AG10803 (cell line): Measurements from ENCODE around the gene WIF1.
A peak's percentile ranks its signal among the peaks of the same experiment; 100 is the strongest.

ENCODE experiments used
- DNase-seq: peaks from one replicate; pipeline ENCODE4 v3.0.0; 2010; ENCODE audit warnings: low read depth
- H3K4me3 ChIP-seq: 2 replicates; pipeline ENCODE4 v1.5.1; 2011; ENCODE audit warnings: mild to moderate bottlenecking, low read length, control low read depth
- CTCF ChIP-seq: conservative IDR thresholded peaks from 2 replicates; pipeline ENCODE4 v1.5.1; 2011; ENCODE audit warnings: mild to moderate bottlenecking, low read length, control low read depth, inconsistent platforms

Gene WIF1

GRCh38 chr12:65016881-65017650 is 104.0 kb downstream of the WIF1 start:
- TF ChIP-seq CTCF, result no peak
- no peak overlapping the region for H3K4me3 ChIP-seq

GRCh38 chr12:65015850-65016249 is 105.3 kb downstream of the WIF1 start:
- DNase-seq, result no peak
- no peak for TF ChIP-seq CTCF

More at GRCh38 chr12:65016881-65017650, 104.0 kb downstream of the WIF1 start:
- no peak for DNase-seq

GRCh38 chr12:65014504-65015271 is 106.4 kb downstream of the WIF1 start:
- no peak for DNase-seq
- no peak overlapping the region for H3K4me3 ChIP-seq
- no peak for TF ChIP-seq CTCF

More at GRCh38 chr12:65015850-65016249, 105.3 kb downstream of the WIF1 start:
- no peak overlapping the region for H3K4me3 ChIP-seq

GRCh38 chr12:65010437-65010836 is 110.7 kb downstream of the WIF1 start:
- H3K4me3 ChIP-seq, result no peak overlapping the region
- TF ChIP-seq CTCF, result no peak
- no peak for DNase-seq

- DNase-seq, result no peak
- no peak for TF ChIP-seq CTCF
- H3K4me3 ChIP-seq, result no peak overlapping the region
Measured at GRCh38 chr12:65005716-65006115, 115.4 kb downstream of the WIF1 start.

- no peak overlapping the region for H3K4me3 ChIP-seq
- DNase-seq, result peak; percentile 4
- TF ChIP-seq CTCF, result no peak
Measured at GRCh38 chr12:65004270-65004669, 116.8 kb downstream of the WIF1 start.
